ENCODE results near the gene CADM1.

DNA sequence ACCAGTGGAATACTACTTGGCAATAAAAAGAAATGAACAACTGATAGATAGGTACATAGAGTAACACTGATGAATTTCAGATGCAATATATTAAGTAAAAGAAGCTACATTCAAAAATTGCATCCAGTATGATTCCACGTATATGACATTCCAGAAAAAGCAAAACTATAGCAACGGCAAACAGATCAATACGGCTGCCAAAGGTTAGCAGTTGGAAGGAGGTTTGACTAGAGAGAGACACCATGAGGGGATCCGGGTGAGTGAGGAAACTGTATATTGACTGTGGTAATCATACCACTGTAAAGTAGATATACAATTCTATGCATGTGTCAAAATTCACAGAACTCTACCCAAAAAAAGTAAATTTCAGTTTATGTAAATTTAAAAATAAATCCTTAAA lies 28.7 kb downstream of the CADM1 start:
- TF ChIP-seq BHLHE40 (IDR thresholded peaks at IDR 0.05; ENCODE audit: borderline replicate concordance in 1 of 2, low read depth in 2 of 2, low read length in 1 of 2) (no peak), NFIC (IDR thresholded peaks at IDR 0.05; ENCODE audit: low read depth, low read length) (no peak)
- TF ChIP-seq, protein P1, sequence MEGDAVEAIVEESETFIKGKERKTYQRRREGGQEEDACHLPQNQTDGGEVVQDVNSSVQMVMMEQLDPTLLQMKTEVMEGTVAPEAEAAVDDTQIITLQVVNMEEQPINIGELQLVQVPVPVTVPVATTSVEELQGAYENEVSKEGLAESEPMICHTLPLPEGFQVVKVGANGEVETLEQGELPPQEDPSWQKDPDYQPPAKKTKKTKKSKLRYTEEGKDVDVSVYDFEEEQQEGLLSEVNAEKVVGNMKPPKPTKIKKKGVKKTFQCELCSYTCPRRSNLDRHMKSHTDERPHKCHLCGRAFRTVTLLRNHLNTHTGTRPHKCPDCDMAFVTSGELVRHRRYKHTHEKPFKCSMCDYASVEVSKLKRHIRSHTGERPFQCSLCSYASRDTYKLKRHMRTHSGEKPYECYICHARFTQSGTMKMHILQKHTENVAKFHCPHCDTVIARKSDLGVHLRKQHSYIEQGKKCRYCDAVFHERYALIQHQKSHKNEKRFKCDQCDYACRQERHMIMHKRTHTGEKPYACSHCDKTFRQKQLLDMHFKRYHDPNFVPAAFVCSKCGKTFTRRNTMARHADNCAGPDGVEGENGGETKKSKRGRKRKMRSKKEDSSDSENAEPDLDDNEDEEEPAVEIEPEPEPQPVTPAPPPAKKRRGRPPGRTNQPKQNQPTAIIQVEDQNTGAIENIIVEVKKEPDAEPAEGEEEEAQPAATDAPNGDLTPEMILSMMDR (IDR thresholded peaks at IDR 0.05 in 2 of 3, conservative IDR thresholded peaks at IDR 0.05 in 1 of 3; ENCODE audit: control insufficient read depth in 2 of 3, extremely low read depth in 1 of 3, insufficient read depth in 1 of 3, low read depth in 3 of 3, low read length in 3 of 3): no peak
- TF ChIP-seq, protein P2, sequence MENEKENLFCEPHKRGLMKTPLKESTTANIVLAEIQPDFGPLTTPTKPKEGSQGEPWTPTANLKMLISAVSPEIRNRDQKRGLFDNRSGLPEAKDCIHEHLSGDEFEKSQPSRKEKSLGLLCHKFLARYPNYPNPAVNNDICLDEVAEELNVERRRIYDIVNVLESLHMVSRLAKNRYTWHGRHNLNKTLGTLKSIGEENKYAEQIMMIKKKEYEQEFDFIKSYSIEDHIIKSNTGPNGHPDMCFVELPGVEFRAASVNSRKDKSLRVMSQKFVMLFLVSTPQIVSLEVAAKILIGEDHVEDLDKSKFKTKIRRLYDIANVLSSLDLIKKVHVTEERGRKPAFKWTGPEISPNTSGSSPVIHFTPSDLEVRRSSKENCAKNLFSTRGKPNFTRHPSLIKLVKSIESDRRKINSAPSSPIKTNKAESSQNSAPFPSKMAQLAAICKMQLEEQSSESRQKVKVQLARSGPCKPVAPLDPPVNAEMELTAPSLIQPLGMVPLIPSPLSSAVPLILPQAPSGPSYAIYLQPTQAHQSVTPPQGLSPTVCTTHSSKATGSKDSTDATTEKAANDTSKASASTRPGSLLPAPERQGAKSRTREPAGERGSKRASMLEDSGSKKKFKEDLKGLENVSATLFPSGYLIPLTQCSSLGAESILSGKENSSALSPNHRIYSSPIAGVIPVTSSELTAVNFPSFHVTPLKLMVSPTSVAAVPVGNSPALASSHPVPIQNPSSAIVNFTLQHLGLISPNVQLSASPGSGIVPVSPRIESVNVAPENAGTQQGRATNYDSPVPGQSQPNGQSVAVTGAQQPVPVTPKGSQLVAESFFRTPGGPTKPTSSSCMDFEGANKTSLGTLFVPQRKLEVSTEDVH (IDR thresholded peaks at IDR 0.05; ENCODE audit: low read depth, partially characterized antibody): no peak
